NCI-H345 treated with DMSO at 0.1 percent for 48 hours (cell line): ENCODE results near the gene SNX19.
"Not testable (repeated sequence)": the region's sequence is repeated elsewhere in the genome, so short reads cannot be mapped to it uniquely, and the experiment has no call there.

Experiments
- DNase-seq: peaks from one replicate; lab custom pipeline; 2025; ENCODE audit not compliant: unreplicated experiment; lab: John Stamatoyannopoulos, UW

Gene SNX19

GRCh38 chr11:130916238-130916855 lies at the start of gene SNX19:
TSS of gene SNX19 (minus strand) at chr11:130916479. CDS start at chr11:130915939, 540 bp downstream.
- DNase-seq: peak; percentile 87

- DNase-seq: no peak
Measured at GRCh38 chr11:130964058-130964792, 47.9 kb upstream of the SNX19 start.

GRCh38 chr11:130947889-130948288 lies 31.6 kb upstream of the SNX19 start:
- no peak for DNase-seq

GRCh38 chr11:130947481-130947880 lies 31.2 kb upstream of the SNX19 start:
- no peak for DNase-seq

GRCh38 chr11:130947058-130947457 lies 30.8 kb upstream of the SNX19 start:
- DNase-seq: no peak

GRCh38 chr11:130945896-130946295 lies 29.6 kb upstream of the SNX19 start:
- DNase-seq: no peak

GRCh38 chr11:130940706-130941105 lies 24.4 kb upstream of the SNX19 start:
- no peak for DNase-seq

GRCh38 chr11:130937051-130937450 lies 20.8 kb upstream of the SNX19 start:
- DNase-seq: no peak

- DNase-seq: no peak
Measured at GRCh38 chr11:130932086-130932712, 15.9 kb upstream of the SNX19 start.

GRCh38 chr11:130924750-130925149 lies 8.5 kb upstream of the SNX19 start:
- DNase-seq: no peak

- DNase-seq: not testable (repeated sequence)
Measured at GRCh38 chr11:130920612-130921011, 4.3 kb upstream of the SNX19 start.

GRCh38 chr11:130918081-130918480 lies 1.8 kb upstream of the SNX19 start:
- DNase-seq: no peak

- DNase-seq: no peak
Measured at GRCh38 chr11:130916910-130917309, 631 bp upstream of the SNX19 start.

GRCh38 chr11:130915603-130916237 lies 559 bp downstream of the SNX19 start:
- DNase-seq: no peak

- DNase-seq: no peak
Measured at GRCh38 chr11:130913268-130913667, 3.0 kb downstream of the SNX19 start.

GRCh38 chr11:130912552-130912951 lies 3.7 kb downstream of the SNX19 start:
- DNase-seq: no peak

- DNase-seq: no peak
Measured at GRCh38 chr11:130911306-130911705, 5.0 kb downstream of the SNX19 start.

GRCh38 chr11:130909650-130910049 lies 6.6 kb downstream of the SNX19 start:
- DNase-seq: no peak

GRCh38 chr11:130908770-130909625 lies 7.3 kb downstream of the SNX19 start:
- no peak for DNase-seq

GRCh38 chr11:130908061-130908460 lies 8.2 kb downstream of the SNX19 start:
- DNase-seq: no peak

- no peak for DNase-seq
Measured at GRCh38 chr11:130907229-130907628, 9.1 kb downstream of the SNX19 start.
